ENCODE data around the gene TREM1. TPM values are rescaled to one million over a fixed set of nuclear protein-coding genes. Genes with fewer than 3 reads are reported as not detected.

The TREM1 gene
- not detected in 2 replicates for total RNA-seq (2022)
- Bru-seq, nascent RNA, result percentile 8 among the genes with signal in this experiment
- BruChase-seq, experiment 1, labeled RNA remaining after a 2-hour chase, result not detected
- BruChase-seq, experiment 2, labeled RNA remaining after a 6-hour chase, result percentile 11 among the genes with signal in this experiment
- long read RNA-seq, result 0 reads

DNA sequence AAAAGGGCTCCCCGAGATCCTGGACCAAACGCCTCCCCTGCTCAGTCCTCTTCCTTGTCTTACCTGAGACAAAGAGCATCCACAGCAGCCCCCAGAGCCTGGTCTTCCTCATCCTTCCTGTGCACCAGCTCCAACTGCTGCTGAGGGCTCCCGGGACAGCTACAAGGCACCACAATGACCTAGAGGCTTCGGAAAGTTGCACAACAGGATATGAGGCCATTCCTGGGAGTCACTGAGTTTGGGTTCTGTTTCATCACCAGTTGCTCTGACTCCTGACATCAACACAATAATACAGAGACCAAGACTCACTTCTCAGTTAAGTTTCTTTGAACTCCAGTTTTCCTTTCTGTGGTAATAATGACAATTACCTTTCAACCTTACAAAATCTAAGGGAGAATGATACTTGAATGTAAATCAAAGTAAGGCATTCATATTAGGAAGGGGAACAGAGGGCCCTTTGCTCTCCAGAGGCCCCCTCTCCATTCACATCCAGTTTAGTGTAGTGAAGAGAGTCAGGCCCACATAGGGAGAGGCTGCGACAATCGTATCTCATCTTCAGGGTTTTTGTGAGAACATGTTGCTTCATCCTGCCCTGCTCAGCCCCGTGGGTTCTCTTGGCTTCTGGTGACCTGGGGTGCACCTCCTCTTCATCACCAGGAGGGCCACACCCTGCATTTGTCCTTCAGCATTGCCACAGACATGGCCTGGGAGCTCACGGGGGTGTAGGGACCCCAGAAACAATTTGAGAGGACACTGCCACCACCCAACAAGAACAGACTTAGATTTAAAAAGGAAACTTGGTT lies at the start of gene TREM1:
Gene TREM1 (minus strand): TSS at position 139 of the 803 bp plus-strand sequence. CDS start 27 bp downstream, at position 112.
- intact Hi-C loops (cut with micrococcal nuclease; ENCODE audit: unreplicated experiment), result no loop called here
- H3K9me3 ChIP-seq, result no peaks in the 10 kb centered on the region
- no peaks in the 10 kb centered on the region for H3K36me3 ChIP-seq (ENCODE audit: control insufficient read depth, insufficient read depth, low read length)
- H3K27me3 Mint-ChIP-seq (ENCODE audit: insufficient read depth, unreplicated experiment), result peaks cover 21% of the 10 kb centered on the region
- no peak for DNase-seq
- peaks cover 1% of the 10 kb centered on the region; the same call in 1 of the 2 replicates for H3K27me3 ChIP-seq (replicated peaks; ENCODE audit: control insufficient read depth, insufficient read depth, low read length)
- H3K4me3 Mint-ChIP-seq (ENCODE audit: unreplicated experiment), result no peak within 1 kb of the TSS
- no peaks in the 10 kb centered on the region for H3K36me3 Mint-ChIP-seq (ENCODE audit: insufficient read depth, unreplicated experiment)
- no peaks in the 10 kb centered on the region for H3K4me1 ChIP-seq
- H3K4me1 Mint-ChIP-seq (ENCODE audit: low read depth, unreplicated experiment), result no peaks in the 10 kb centered on the region
- no peaks in the 10 kb centered on the region for H3K9me3 Mint-ChIP-seq (ENCODE audit: unreplicated experiment)
- H3K27ac Mint-ChIP-seq (ENCODE audit: unreplicated experiment), result no peak within 1 kb of the TSS
- H3K4me3 ChIP-seq (ENCODE audit: low read depth, low read length), result no peak within 1 kb of the TSS
- TF ChIP-seq, protein P1, sequence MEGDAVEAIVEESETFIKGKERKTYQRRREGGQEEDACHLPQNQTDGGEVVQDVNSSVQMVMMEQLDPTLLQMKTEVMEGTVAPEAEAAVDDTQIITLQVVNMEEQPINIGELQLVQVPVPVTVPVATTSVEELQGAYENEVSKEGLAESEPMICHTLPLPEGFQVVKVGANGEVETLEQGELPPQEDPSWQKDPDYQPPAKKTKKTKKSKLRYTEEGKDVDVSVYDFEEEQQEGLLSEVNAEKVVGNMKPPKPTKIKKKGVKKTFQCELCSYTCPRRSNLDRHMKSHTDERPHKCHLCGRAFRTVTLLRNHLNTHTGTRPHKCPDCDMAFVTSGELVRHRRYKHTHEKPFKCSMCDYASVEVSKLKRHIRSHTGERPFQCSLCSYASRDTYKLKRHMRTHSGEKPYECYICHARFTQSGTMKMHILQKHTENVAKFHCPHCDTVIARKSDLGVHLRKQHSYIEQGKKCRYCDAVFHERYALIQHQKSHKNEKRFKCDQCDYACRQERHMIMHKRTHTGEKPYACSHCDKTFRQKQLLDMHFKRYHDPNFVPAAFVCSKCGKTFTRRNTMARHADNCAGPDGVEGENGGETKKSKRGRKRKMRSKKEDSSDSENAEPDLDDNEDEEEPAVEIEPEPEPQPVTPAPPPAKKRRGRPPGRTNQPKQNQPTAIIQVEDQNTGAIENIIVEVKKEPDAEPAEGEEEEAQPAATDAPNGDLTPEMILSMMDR (IDR thresholded peaks at IDR 0.05; ENCODE audit: insufficient read depth in 1 of 2, low read depth in 1 of 2, low read length in 1 of 2, severe bottlenecking in 1 of 2, unreplicated experiment in 1 of 2), result no peak
- ChIA-PET POLR2A (no interaction called here), CTCF (no interaction called here)
- BruUV-seq (replicated peaks), result no TSS peak

DNA sequence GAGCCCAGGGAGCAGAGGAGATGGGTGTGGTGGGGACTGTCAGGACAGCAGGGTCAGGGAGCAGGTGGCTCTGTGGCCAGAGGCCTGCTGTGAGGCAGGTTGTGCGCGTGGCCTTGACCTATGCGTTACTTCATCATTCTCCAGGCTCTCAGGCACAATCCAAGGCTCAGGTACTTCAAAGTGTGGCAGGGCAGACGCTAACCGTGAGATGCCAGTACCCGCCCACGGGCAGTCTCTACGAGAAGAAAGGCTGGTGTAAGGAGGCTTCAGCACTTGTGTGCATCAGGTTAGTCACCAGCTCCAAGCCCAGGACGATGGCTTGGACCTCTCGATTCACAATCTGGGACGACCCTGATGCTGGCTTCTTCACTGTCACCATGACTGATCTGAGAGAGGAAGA lies 49.5 kb upstream of the TREM1 start:
- Histone ChIP-seq H3K36me3 (ENCODE audit: control insufficient read depth, insufficient read depth, low read length) (no peaks in the 10 kb centered on the region), H3K9me3 (no peaks in the 10 kb centered on the region), H3K4me1 (no peaks in the 10 kb centered on the region), H3K27me3 (replicated peaks; ENCODE audit: control insufficient read depth, insufficient read depth, low read length) (no peaks in the 10 kb centered on the region), H3K4me3 (ENCODE audit: low read depth, low read length) (no peak overlapping the region)
- H3K27me3 Mint-ChIP-seq (ENCODE audit: insufficient read depth, unreplicated experiment), result peaks cover 3% of the 10 kb centered on the region
- POLR2A ChIA-PET, result no interaction called here
- CTCF ChIA-PET, result no interaction called here
- H3K4me3 Mint-ChIP-seq (ENCODE audit: unreplicated experiment), result no peak overlapping the region
- no peaks in the 10 kb centered on the region for H3K9me3 Mint-ChIP-seq (ENCODE audit: unreplicated experiment)
- BruUV-seq (replicated peaks), result no TSS peak
- H3K4me1 Mint-ChIP-seq (ENCODE audit: low read depth, unreplicated experiment), result no peaks in the 10 kb centered on the region
- no peak for DNase-seq
- intact Hi-C loops (cut with micrococcal nuclease; ENCODE audit: unreplicated experiment), result no loop called here
- H3K36me3 Mint-ChIP-seq (ENCODE audit: insufficient read depth, unreplicated experiment), result no peaks in the 10 kb centered on the region
- TF ChIP-seq, protein P1 (IDR thresholded peaks at IDR 0.05; ENCODE audit: insufficient read depth in 1 of 2, low read depth in 1 of 2, low read length in 1 of 2, severe bottlenecking in 1 of 2, unreplicated experiment in 1 of 2), result no peak
- H3K27ac Mint-ChIP-seq (ENCODE audit: unreplicated experiment), result no peak overlapping the region

DNA sequence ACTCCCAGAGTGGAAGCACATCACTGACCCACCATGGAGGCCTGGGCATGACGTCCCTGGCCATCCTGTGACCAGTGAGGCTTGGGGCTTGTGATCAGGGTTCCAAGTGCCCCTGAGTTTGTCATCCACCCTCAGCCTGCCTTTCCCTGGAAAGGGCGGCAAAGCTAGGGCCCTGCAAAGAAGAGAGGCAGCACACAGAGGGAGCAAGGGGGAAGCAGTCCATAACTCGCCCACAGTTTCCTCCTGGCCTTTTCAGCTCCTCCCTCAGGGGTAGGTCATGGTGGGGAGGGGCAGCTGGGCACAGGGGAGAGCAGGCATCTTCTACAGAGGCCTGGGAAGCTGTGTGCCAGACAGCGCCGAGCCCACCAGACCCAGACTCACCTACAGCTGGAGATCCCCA lies 48.8 kb upstream of the TREM1 start, which contains the start of gene NCR2:
Gene NCR2 (plus strand): TSS at position 313 of the 400 bp plus-strand sequence. CDS start 269 bp downstream, outside the sequence.
- no peaks in the 10 kb centered on the region for H3K9me3 ChIP-seq
- Mint-ChIP-seq H3K36me3 (ENCODE audit: insufficient read depth, unreplicated experiment) (no peaks in the 10 kb centered on the region), H3K9me3 (ENCODE audit: unreplicated experiment) (no peaks in the 10 kb centered on the region), H3K4me3 (ENCODE audit: unreplicated experiment) (no peak within 1 kb of the TSS), H3K27ac (ENCODE audit: unreplicated experiment) (no peak within 1 kb of the TSS), H3K27me3 (ENCODE audit: insufficient read depth, unreplicated experiment) (peaks cover 3% of the 10 kb centered on the region), H3K4me1 (ENCODE audit: low read depth, unreplicated experiment) (no peaks in the 10 kb centered on the region)
- no peak within 1 kb of the TSS for H3K4me3 ChIP-seq (ENCODE audit: low read depth, low read length)
- BruUV-seq (replicated peaks), result no TSS peak
- H3K4me1 ChIP-seq, result no peaks in the 10 kb centered on the region
- ChIA-PET POLR2A (no interaction called here), CTCF (interaction anchor here (1.0 to 1.5 kb wide), 3 partner anchors 10 to 27 kb away, joined by 3 to 5 read pairs (median 4); no protein-coding TSS in a partner anchor)
- H3K36me3 ChIP-seq (ENCODE audit: control insufficient read depth, insufficient read depth, low read length), result no peaks in the 10 kb centered on the region
- H3K27me3 ChIP-seq (replicated peaks; ENCODE audit: control insufficient read depth, insufficient read depth, low read length), result no peaks in the 10 kb centered on the region
- intact Hi-C loops (cut with micrococcal nuclease; ENCODE audit: unreplicated experiment), result no loop called here
- no peak for DNase-seq
- TF ChIP-seq, protein P1 (IDR thresholded peaks at IDR 0.05; ENCODE audit: insufficient read depth in 1 of 2, low read depth in 1 of 2, low read length in 1 of 2, severe bottlenecking in 1 of 2, unreplicated experiment in 1 of 2), result no peak

Measured in Caco-2 (cell line).